H7 (cell line): ENCODE measurements around the gene OR2G3. TPM values are rescaled to one million over a fixed set of nuclear protein-coding genes. Genes with fewer than 3 reads are reported as not detected.

ENCODE experiments used
- DNase-seq: peaks from one replicate; pipeline ENCODE4 v3.0.0; 2012
- H3K27me3 ChIP-seq: 2 replicates; pipeline ENCODE4 v1.6.0; 2011; ENCODE audit warnings: mild to moderate bottlenecking, low read length; ENCODE audit not compliant: control insufficient read depth, insufficient read depth
- H3K36me3 ChIP-seq: replicated peaks from 2 replicates; pipeline ENCODE4 v1.5.1; 2011; ENCODE audit warnings: low read length; ENCODE audit not compliant: control insufficient read depth, insufficient read depth
- H3K4me3 ChIP-seq: 2 replicates; pipeline ENCODE4 v1.5.1; 2011; ENCODE audit warnings: low read depth, mild to moderate bottlenecking, control low read depth, low read length, moderate library complexity; ENCODE audit not compliant: insufficient read depth
- total RNA-seq: library from RNA; depleted of rRNA; stranded (reverse); fragments of >200 nt; shearing (Covaris generic); gene quantifications from 2 replicates; pipeline ENCODE4 v1.2.3, GENCODE V29; 2014; rRNA removed

OR2G3 gene
- total RNA-seq, 1 experiment from 2014 or later = not detected

DNA sequence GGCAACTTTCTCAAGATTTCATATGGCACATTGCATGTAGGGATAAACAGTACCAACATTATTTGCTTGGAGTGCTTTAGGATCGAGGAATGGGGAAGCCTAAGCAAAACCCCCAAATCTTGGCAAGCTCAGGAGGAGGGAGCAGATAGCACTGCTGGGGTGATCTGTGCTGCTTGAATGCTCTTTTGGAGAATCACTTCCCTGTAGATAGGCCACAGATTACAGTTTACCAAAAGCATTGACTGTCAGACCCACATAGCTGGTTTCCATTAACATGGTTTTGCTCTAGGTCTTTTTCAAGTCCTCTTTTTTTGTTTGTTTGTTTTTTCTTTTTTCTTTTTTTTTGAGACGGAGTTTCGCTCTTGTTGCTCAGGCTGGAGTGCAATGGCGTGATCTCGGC is 37.4 kb downstream of the OR2G3 start:
- DNase-seq = no peak
- no peaks in the 10 kb centered on the region for H3K36me3 ChIP-seq
- peaks cover 8% of the 10 kb centered on the region; the same call in 1 of the 2 replicates for H3K27me3 ChIP-seq
- no peak overlapping the region for H3K4me3 ChIP-seq

DNA sequence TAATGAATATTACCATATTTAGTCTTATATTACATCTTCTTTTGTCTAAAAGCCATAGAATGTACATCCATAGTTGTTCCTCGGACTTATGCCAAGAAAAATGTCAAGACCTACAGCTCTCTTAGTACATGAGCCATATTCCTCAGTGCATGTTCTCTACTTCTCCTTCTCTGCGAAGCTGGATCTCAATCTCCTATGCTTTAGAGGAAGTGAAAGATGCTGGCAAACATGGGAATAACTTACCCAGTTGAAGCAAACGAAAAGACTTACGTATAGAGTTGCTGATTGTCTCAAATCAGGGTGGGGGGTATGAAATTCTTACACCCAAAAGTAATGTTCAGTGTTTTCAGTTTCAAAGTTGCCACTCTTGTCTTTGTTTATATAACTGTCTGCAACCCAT is 41.5 kb downstream of the OR2G3 start:
- DNase-seq = no peak
- H3K4me3 ChIP-seq = no peak overlapping the region
- peaks cover 1% of the 10 kb centered on the region; the same call in 1 of the 2 replicates for H3K27me3 ChIP-seq

GRCh38 chr1:247647864-247648263 is 42.5 kb downstream of the OR2G3 start:
- no peaks in the 10 kb centered on the region for H3K36me3 ChIP-seq
- H3K4me3 ChIP-seq = no peak overlapping the region
- peaks cover 1% of the 10 kb centered on the region; the same call in 1 of the 2 replicates for H3K27me3 ChIP-seq
- peak; percentile 56 for DNase-seq

More for the DNA sequence above, 41.5 kb downstream of the OR2G3 start:
- no peaks in the 10 kb centered on the region for H3K36me3 ChIP-seq

DNA sequence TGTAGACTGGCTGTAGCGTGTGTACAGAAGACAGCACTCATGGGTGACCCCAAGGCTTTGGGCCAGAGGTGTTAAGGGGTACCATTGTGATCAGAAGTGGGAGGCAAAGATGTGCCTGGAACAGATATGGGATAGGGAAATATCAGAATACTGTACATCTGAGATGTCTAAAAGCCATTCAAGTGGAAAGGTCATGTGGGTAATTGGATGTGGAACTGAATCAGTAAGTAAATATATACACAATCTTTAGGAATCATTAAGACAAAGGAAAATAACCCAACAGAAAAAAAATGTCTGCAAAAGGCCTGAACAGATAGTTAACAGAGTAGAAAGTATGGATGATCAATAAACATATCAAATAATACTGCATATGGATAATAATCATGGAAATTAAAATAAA is 47.7 kb downstream of the OR2G3 start:
- no peaks in the 10 kb centered on the region; the same call in 1 of the 2 replicates for H3K27me3 ChIP-seq
- H3K36me3 ChIP-seq = no peaks in the 10 kb centered on the region

More for the DNA sequence above, 47.7 kb downstream of the OR2G3 start:
- no peak for DNase-seq
- no peak overlapping the region for H3K4me3 ChIP-seq

Other genes with a start within 250 kb of the OR2G3 start
- 0.55 and 1.4 TPM in 2 replicates for gene NLRP3, start 189.4 kb upstream of the OR2G3 start, total RNA-seq
- gene OR2B11, start 147.5 kb upstream of the OR2G3 start, total RNA-seq = not detected in 2 replicates
- not detected in 2 replicates for gene OR2C3, start 69.1 kb upstream of the OR2G3 start, total RNA-seq
- gene GCSAML, start 56.5 kb upstream of the OR2G3 start, total RNA-seq = not detected in 2 replicates
- gene OR2G2, start 17.2 kb upstream of the OR2G3 start, total RNA-seq = not detected in 2 replicates
- gene OR13G1, start 74.2 kb downstream of the OR2G3 start, total RNA-seq = not detected in 2 replicates
- not detected in 2 replicates for gene OR6F1, start 111.1 kb downstream of the OR2G3 start, total RNA-seq
- gene OR14K1, start 133.0 kb downstream of the OR2G3 start, total RNA-seq = not detected in 2 replicates
- gene OR14A2, start 142.6 kb downstream of the OR2G3 start, total RNA-seq = not detected in 2 replicates
- gene OR1C1, start 155.0 kb downstream of the OR2G3 start, total RNA-seq = not detected in 2 replicates
- gene OR14A16, start 218.5 kb downstream of the OR2G3 start, total RNA-seq = not detected in 2 replicates
- gene OR11L1, start 236.3 kb downstream of the OR2G3 start, total RNA-seq = not detected in 2 replicates